HG03097 (cell line): ENCODE results near the gene CFAP45.

ENCODE experiments used
- ATAC-seq: cut with Tn5 transposase; IDR thresholded peaks from one replicate; pipeline ENCODE4 v1.9.1; 2021; ENCODE audit not compliant: unreplicated experiment, low FRiP score

Gene CFAP45

DNA sequence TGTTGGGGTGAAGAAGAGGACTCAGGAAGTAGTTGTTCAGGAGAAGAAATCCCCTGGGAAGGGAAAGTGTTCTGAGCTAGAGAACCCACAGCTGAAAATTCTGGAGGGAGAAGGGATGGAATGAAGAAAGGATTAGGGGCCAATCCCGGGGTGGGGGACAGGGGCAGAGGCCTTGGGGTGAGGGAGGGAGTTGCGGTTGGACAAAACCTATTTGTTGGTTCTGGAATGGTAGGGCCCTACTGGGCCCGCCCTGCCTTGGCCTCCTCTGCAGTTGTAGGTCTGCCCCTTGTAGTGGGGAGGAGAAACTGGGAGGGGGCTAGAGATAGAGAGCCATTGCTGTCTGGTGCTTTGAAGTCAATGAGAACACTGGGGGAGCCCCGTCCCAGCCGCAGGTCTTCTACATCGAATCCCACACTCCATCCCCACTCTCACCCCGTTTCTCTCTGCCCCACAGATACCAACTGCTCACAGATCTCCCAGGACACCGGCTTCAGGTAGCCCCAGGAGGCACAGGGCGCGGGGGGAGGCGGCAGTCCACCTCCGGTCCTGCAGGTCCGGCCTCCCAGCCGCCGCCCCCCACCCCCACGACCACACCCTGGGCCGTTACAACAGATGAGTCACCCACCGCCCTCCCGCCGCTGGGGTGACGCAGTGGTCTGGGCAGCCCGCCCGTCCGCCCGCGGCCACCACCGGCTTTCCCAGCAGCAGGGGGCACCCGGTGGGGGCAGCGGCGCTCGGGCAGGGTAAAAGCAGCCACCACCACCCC, 24.2 kb upstream of the CFAP45 start:
- ATAC-seq, result no peak

DNA sequence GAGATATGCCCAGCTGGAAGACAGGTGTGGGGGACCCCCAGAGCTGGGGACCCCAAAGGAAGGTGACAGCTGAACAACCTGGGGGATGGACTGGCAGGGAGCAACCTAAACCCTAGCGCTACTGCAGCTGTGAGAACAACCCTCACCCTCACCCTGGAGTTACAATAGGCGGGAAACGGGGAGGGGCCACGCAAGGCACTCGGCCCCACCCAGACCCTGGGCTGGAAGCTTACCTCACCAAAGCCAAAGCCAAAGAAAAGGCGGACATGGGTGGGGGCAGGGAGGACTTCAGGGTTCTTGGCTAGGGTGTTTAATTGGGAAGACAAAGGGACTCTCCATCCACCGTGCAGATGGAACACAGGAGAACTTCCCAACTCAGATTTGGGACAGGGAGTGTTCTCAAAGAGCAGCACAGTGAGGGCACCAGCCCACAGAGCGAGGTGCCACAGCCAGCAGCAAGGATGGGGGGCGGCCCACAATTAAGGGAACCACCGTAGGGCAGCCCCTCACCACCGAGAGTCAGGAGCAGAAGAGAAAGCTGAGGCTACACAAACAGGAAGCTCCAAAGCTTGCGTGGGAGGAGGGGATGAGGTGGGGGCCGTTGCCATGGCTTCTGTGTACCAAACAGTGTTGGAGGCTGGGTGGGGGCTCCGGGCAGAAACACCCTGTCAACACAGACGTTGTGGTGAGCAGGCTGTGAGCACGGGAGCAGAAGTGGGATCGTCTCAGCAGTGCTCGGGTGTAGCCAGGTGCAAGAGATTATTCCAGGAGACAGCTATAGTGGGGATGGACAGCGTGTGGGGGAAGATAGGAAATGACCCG, 23.4 kb upstream of the CFAP45 start:
- ATAC-seq, result peak; percentile 27

DNA sequence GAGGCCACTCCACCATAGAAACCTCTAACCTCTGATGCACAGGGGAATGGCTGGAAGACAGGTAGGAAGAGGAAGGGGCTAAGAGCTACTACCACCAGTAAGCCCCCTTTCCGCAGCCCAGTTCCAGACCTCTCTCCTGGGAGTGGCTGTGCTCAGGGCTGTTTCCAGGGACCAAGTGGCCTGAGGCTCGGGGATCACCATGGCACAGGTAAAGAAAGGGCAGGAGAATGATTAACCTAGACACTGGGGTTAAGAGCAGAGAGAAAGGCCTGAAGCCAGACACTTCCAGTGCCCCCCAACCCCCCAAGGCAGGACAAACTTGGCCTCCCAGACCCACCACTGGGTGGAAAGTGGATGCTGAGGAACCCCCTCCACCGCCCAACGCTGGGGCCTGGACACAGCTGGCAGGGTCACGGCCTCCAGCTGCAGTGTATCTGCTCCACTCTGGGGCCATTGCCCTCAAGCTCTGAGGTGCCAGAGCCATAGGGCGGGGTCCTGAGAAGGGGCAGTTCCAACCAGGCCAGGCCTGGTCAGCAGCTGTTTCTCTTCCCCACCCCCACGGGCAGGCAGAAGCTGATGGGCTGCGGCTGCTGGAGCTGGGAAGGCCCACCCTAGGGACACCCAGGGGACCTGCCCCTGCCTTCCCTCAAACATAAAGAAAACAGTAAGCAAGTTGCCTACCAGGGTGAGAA, 22.7 kb upstream of the CFAP45 start:
- no peak for ATAC-seq

- no peak for ATAC-seq
These were observed 21.9 kb upstream of the CFAP45 start for GRCh38 chr1:159921700-159922504.

DNA sequence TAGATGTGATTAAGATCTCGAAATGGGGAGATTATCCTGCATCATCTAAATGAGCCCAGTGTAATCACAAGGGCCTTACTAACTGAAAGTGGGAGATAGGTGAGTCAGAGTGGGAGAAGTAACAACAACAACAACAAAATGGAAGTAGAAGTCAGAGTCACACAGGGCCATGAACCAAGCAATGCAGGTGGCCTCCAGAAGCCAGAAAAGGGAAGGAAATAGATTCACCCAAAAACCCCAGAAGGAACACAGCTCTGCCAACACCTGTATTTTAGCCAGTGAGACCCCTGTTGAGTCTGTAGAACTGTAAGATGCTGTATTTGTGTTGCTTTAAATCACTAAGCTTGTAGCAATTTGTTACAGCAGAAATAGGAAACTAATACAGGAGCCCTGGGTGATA, 21.3 kb upstream of the CFAP45 start:
- peak; percentile 17 for ATAC-seq

- no peak for ATAC-seq
These were observed 20.7 kb upstream of the CFAP45 start for GRCh38 chr1:159920651-159921050.

DNA sequence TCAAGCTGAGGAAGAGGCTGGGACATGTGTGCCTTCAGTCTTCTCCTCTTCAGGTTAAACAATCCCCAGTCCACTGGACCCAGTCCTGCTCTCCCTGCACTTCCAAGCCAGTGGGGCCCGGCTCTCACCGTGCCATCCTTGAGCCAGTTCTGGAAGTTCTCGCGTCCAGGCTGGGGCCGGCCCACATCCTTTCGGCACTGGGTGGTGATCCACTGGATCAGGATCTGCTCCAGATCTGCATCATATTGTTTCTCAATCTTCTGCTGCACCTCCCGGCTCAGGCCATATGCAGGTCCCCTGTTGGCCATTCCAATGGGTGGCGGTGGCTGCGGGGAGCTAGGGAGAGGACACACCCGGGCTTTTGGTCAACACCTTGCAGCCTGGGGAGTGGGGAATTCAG, 20.2 kb upstream of the CFAP45 start:
- ATAC-seq, result no peak

DNA sequence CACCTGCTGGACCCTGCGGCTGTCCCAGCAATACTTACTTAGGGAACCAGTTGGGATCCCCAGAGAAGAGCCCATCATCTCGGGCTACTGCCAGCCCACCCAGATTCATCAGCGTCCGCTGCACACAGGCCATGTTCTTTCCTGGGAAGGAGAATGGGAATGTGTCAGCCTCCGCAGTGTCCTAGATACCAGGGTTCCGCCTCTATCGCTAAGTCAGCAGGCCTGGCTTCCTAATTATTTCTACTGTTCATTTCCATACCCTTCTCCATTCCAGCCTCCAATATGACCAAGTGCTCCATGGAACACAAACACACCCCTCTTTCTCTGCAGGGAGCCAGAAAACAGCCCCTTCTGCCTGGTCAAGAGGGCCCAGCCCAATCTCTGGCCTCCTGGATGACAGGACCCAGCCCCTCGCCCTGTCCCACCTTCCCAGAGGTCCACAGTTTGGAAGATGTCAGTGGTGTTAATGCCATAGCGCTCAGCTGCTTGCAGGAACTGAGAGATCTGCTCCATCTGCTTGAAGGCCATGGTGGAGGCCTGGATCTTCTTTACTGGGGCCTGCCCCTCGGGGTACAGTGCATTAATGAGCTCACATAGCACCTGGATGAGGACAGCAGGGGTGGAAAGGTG, 19.4 kb upstream of the CFAP45 start:
- no peak for ATAC-seq

GRCh38 chr1:159918352-159919200, 18.6 kb upstream of the CFAP45 start:
- no peak for ATAC-seq

GRCh38 chr1:159917533-159918351, 17.8 kb upstream of the CFAP45 start:
- no peak for ATAC-seq

- no peak for ATAC-seq
These were observed 16.5 kb upstream of the CFAP45 start for GRCh38 chr1:159916242-159917051.

GRCh38 chr1:159915571-159916241, 15.7 kb upstream of the CFAP45 start:
- no peak for ATAC-seq

- no peak for ATAC-seq
These were observed 14.5 kb upstream of the CFAP45 start for GRCh38 chr1:159914252-159915018.

- no peak for ATAC-seq
These were observed 13.7 kb upstream of the CFAP45 start for GRCh38 chr1:159913451-159914192.

DNA sequence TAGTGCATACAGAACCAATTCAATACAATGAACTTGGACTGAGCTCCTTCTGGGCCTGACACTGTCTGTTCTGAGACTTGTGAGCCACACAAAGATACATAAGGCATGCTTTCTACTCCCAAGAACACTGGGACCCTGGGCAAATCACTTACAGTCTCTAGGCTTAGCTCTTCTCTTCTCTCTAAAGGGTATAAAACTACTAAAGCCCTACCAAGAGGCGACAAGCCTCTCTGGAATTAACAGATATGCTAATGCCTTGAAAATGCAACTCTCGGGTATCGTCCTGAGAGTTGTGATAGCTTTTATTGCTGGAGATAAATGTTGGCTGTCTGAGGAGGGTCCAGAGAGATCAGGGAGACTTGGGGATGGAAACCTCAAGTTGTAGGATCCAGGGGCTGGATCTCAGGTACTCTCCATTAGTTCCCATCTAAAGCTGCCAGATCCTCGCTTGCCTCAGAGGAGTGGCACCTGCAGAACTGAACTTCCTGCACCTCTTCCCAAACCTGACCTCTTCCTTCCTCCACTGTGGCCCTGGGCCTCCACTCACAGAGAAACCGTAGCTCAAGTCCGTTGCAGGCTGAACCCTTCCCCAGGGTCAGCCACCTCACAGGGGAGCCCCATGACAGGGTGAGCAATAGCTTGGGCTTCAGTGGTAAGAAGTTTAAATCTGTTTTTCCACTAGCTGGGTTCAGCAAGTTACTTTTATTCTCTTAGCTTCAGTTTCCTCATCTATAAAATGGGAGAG, 11.5 kb upstream of the CFAP45 start:
- ATAC-seq, result no peak
